IPS DF 19.7 (cell line): ENCODE data around the gene TJP3.

ENCODE experiments used
- DNase-seq: peaks from one replicate; pipeline ENCODE4 v3.0.0-alpha.2; 2013; ENCODE audit warnings: low read depth, low spot score

Gene TJP3

DNA sequence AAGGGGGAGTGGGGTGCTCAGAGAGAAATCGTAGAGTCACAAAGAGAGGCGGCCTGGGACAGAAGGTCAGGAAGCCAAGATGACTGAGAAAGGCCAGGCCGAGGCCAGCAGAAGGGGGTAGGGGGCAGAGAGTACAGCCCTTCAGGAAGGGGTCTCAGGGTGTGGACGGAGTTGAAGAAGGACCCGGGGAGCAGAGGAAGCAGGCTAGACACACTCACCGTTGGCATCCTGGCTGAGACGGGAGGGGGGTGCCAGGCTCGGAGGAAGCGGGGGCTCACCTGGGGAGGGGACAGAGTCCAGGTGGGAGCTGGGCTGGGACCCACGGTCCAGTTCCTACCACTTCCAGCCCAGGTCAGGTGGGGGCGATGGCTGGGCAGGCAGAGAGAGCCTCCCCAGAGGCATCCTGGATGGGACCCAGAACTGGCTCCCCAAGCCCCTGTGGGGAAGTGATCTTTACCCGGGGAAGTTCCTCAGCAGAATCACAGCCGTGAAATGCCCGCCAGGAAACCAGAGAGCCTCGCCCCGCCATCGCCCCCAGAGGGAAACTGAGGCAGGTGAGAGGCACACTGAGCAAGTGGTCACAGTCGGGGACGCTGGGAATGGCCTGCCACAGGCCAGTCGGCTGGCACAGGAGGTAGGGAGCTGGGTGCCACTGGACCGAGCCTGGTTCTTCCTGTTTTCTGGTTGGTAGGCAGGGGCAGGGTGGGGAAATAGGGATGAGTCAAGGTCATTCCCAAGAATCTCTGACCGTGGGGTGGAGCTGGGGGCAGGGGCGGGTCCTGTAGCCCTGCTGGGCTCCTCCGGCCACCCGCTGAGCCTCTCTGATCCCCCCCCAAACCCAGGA lies 76.6 kb downstream of the TJP3 start:
- DNase-seq = no peak

DNA sequence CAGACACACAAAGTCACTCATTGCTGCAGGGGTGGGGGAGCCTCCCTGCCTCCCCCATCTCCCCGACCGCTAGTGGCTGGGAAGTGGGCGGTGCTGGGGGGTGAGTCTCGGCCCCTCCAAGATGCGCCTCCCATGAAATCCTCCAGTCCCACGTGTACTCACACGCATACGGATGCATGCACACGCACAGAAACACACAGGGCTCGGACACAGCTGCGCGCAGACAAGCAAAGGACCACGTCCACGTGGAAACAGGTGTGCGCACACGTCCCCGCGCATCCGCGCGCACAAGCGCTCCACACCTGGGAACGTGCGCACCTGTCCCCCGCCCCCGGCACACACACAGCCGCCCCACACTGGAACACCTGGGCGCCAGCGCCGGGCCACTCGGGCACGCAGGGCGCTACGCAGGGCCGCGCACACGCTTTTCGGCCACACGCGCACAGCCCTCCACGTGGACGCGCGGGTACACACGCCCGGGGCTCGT lies 77.3 kb downstream of the TJP3 start:
- DNase-seq = no peak

- DNase-seq = no peak
Measured at GRCh38 chr19:3785938-3786824, 78.0 kb downstream of the TJP3 start, which contains the start of gene MATK. Gene MATK (minus strand): TSS chr19:3786381. CDS start chr19:3785135, 1,246 bp downstream.

GRCh38 chr19:3788996-3789778 lies 81.0 kb downstream of the TJP3 start:
- no peak for DNase-seq

DNA sequence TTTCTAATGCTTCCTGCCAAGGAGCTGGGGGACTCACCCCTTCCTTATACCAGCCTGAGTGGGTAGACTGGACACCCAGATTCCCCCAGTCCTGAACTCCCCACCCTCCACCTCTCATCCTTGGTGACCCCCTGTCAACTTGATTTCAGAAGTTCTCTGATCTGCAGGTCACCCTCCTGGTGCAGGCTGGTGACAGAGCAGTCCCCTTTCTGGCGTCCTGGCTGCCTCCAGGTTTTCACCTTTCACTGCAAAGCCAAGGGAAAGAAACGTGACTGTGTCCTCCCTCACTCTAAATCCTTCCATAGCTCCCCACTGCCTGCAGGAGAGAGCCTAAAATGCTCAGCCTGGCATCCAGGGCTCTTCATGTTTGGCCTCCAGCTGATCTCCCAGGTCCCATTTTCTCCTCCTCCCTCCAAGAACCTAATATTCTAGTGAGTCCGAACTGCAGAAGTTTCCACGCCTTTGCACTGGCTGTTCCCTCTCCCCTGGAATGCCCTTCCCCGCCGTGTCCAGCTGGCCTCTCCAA lies 82.1 kb downstream of the TJP3 start:
- no peak for DNase-seq

DNA sequence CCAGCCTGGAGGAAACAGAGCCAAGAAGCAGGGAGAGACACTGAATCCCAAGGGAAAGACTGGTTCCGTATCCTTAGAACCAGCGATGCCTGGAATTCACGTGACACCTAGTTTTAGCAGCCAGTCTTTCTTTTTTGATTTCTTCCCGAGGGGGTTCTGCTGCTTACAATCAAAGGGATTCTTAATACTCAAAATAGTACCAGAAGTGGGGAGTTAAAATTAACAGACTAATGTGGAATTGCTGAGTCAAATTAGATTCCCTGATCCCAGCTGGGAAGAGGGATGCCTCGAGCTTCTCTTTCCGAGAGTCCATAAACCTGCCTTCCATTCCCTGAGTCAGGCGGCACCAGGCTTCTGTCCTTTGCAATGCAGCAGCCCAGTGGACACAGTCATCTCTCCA lies 82.8 kb downstream of the TJP3 start:
- no peak for DNase-seq

GRCh38 chr19:3792114-3792513 lies 83.9 kb downstream of the TJP3 start:
- DNase-seq = no peak

DNA sequence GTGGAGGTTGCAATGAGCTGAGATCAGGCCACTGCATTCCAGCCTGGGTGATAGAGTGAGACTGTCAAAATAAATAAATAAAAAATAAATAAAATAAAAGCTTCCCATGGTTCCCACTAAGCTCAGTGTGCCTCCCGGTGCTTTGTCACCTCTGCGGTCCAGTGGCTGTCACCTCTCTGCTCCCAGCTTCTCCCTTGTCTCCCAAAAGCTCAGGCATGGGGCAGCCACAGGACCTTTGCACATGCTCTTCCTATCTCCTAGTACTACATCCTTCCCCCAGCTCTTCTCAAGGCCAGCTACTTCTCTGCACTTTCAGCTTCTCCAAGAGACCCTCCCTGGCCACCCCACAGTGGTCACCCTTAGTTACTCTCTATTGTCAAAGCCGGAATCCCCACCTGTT lies 85.6 kb downstream of the TJP3 start:
- DNase-seq = no peak

- DNase-seq = no peak
Measured at GRCh38 chr19:3796358-3796757, 88.2 kb downstream of the TJP3 start.

DNA sequence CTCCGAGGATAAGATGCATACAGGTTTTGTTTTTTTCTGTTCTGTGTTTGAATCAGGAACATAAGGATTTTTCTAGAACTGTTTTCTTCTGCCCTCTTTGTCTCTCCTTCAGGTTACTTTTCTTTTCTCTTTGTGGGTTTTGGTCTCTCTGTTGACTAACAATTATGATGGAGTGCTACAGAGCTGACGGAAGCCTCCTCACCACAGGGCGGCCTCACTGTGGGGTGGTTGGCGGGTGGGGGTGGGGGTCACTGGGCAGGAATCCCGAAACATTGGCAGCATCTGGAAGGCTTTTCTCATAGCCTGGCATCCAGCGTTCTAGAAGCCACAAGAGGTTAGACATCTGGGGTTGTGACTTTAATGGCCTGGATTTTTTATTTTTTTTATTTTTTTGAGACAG lies 90.0 kb downstream of the TJP3 start:
- DNase-seq = no peak
